B cell (primary cell): ENCODE results near the gene CCNH.

Source experiments
- EZH2 ChIP-seq: IDR thresholded peaks from 2 replicates; pipeline ENCODE4 v1.6.1; 2012; ENCODE audit warnings: borderline replicate concordance, low read depth, mild to moderate bottlenecking, moderate library complexity, low read length; ENCODE audit not compliant: insufficient read depth, poor library complexity, severe bottlenecking
- TF ChIP-seq, protein P1 (sequence below): fragments of 200-600 bp; IDR thresholded peaks from one replicate; pipeline ENCODE4 v1.8.0; 2022; ENCODE audit warnings: antibody characterized with exemption, mild to moderate bottlenecking

DNA sequence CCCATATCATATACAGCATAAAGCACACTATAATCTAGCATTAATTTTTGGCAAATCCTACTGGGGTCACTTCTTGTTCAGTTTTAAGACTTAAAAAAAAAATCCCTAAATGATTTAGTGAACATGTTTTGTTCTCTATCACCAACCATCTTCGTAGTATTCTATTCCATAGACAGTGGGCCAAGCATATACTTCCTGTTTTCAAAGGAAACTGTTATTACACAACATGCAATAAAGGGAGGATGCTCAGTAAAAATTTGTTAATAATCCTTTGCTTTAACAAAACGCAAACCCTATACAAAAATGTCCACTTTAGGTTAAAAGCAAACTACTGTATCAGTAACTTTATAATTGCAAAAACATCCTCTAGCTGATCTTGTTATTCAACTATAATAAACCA lies 13.0 kb downstream of the CCNH start:
- no peak for TF ChIP-seq EZH2
- TF ChIP-seq, protein P1, sequence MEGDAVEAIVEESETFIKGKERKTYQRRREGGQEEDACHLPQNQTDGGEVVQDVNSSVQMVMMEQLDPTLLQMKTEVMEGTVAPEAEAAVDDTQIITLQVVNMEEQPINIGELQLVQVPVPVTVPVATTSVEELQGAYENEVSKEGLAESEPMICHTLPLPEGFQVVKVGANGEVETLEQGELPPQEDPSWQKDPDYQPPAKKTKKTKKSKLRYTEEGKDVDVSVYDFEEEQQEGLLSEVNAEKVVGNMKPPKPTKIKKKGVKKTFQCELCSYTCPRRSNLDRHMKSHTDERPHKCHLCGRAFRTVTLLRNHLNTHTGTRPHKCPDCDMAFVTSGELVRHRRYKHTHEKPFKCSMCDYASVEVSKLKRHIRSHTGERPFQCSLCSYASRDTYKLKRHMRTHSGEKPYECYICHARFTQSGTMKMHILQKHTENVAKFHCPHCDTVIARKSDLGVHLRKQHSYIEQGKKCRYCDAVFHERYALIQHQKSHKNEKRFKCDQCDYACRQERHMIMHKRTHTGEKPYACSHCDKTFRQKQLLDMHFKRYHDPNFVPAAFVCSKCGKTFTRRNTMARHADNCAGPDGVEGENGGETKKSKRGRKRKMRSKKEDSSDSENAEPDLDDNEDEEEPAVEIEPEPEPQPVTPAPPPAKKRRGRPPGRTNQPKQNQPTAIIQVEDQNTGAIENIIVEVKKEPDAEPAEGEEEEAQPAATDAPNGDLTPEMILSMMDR: no peak
